ENCODE data around the gene PCDHGB6.
A peak's percentile ranks its signal among the peaks of the same experiment; 100 is the strongest.
"Not testable (repeated sequence)": the region's sequence is repeated elsewhere in the genome, so short reads cannot be mapped to it uniquely, and the experiment has no call there.

Gene PCDHGB6

GRCh38 chr5:141407790-141408505 lies at the start of gene PCDHGB6:
TSS of gene PCDHGB6 (plus strand) at chr5:141408021. CDS start at chr5:141408203, 182 bp downstream.
- FAIRE-seq; DNase-seq (ENCODE audit: extremely low spot score, insufficient read length, low read depth): not testable (repeated sequence)

GRCh38 chr5:141359790-141360426 lies 47.9 kb upstream of the PCDHGB6 start, which contains the start of gene PCDHGB2:
TSS of gene PCDHGB2 (plus strand) at chr5:141359994. CDS start at chr5:141360136, 142 bp downstream.
- peak; percentile 24 for FAIRE-seq
- DNase-seq (ENCODE audit: extremely low spot score, insufficient read length, low read depth) = peak; percentile 18

GRCh38 chr5:141360685-141361084 lies 47.1 kb upstream of the PCDHGB6 start:
- FAIRE-seq (no peak), DNase-seq (ENCODE audit: extremely low spot score, insufficient read length, low read depth) (no peak)

- DNase-seq (ENCODE audit: extremely low spot score, insufficient read length, low read depth) = no peak
- no peak for FAIRE-seq
Observed at GRCh38 chr5:141362719-141363118, 45.1 kb upstream of the PCDHGB6 start.

- FAIRE-seq (no peak), DNase-seq (ENCODE audit: extremely low spot score, insufficient read length, low read depth) (no peak)
Observed at GRCh38 chr5:141363952-141364660, 43.7 kb upstream of the PCDHGB6 start, which contains the start of gene PCDHGA5. TSS of gene PCDHGA5 (plus strand) at chr5:141364162. CDS start at chr5:141364331, 169 bp downstream.

- FAIRE-seq (no peak), DNase-seq (ENCODE audit: extremely low spot score, insufficient read length, low read depth) (no peak)
Observed at GRCh38 chr5:141366016-141366896, 41.6 kb upstream of the PCDHGB6 start.

- FAIRE-seq (no peak), DNase-seq (ENCODE audit: extremely low spot score, insufficient read length, low read depth) (peak; percentile 17)
Observed at GRCh38 chr5:141369994-141370848, 37.6 kb upstream of the PCDHGB6 start, which contains the start of gene PCDHGB3. TSS of gene PCDHGB3 (plus strand) at chr5:141370242. CDS start at chr5:141370395, 153 bp downstream.

- FAIRE-seq (no peak), DNase-seq (ENCODE audit: extremely low spot score, insufficient read length, low read depth) (no peak)
Observed at GRCh38 chr5:141371572-141372475, 36.0 kb upstream of the PCDHGB6 start.

- DNase-seq (ENCODE audit: extremely low spot score, insufficient read length, low read depth) (no peak), FAIRE-seq (no peak)
Observed at GRCh38 chr5:141373673-141374317, 34.0 kb upstream of the PCDHGB6 start, which contains the start of gene PCDHGA6. TSS of gene PCDHGA6 (plus strand) at chr5:141373891. CDS start at chr5:141374084, 193 bp downstream.

- FAIRE-seq (no peak), DNase-seq (ENCODE audit: extremely low spot score, insufficient read length, low read depth) (no peak)
Observed at GRCh38 chr5:141374627-141375026, 33.2 kb upstream of the PCDHGB6 start.

- not testable (repeated sequence) for DNase-seq (ENCODE audit: extremely low spot score, insufficient read length, low read depth); FAIRE-seq
Observed at GRCh38 chr5:141375444-141376155, 32.2 kb upstream of the PCDHGB6 start.

- no peak for FAIRE-seq
- DNase-seq (ENCODE audit: extremely low spot score, insufficient read length, low read depth) = no peak
Observed at GRCh38 chr5:141382469-141383294, 25.1 kb upstream of the PCDHGB6 start, which contains the start of gene PCDHGA7. TSS of gene PCDHGA7 (plus strand) at chr5:141382742. CDS start at chr5:141382900, 158 bp downstream.

- no peak for FAIRE-seq
- DNase-seq (ENCODE audit: extremely low spot score, insufficient read length, low read depth) = no peak
Observed at GRCh38 chr5:141383345-141383744, 24.5 kb upstream of the PCDHGB6 start.

- no peak for DNase-seq (ENCODE audit: extremely low spot score, insufficient read length, low read depth)
- FAIRE-seq = no peak
Observed at GRCh38 chr5:141384471-141385267, 23.2 kb upstream of the PCDHGB6 start.
